Subcutaneous adipose tissue (tissue), 4 donors: ENCODE measurements around the gene ATP7A. TPM values are rescaled to one million over a fixed set of nuclear protein-coding genes. Genes with fewer than 3 reads are reported as not detected.

Experiments used
- total RNA-seq, 4 donors: library from RNA; depleted of rRNA; stranded (reverse); fragments of >200 nt; gene quantifications; one replicate each; pipeline ENCODE4 v1.1.0, GENCODE V29; 2016
- TF ChIP-seq, protein P1 (sequence below): fragments of 450-650 bp; IDR thresholded peaks from one replicate; pipeline ENCODE4 v1.5.1; 2016; ENCODE audit warnings: low read depth, mild to moderate bottlenecking, control low read depth, antibody characterized with exemption, moderate library complexity

Gene ATP7A
- total RNA-seq, 4 donors from 2014 or later = 6.4 to 16.0 (median 12.0) TPM

DNA sequence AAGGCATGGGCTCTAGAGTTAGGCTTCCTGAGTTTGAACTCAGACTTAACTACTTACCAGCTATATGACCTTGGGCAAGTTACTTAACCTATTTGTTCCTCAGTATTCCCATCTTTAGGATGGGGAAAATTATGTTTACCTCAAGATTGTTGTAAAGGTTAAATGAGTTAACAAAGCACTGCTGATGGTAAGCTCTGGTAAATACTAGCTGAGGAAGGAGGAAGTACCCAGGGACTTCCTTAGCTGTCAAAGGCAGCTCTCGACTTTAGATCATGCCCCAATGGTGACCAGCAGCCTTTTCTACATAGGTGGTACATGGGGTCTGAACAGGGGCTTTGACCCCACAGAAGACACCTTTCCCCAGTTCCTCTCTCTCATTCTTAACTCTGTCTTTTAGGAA lies 20.1 kb downstream of the ATP7A start:
- TF ChIP-seq, protein P1, sequence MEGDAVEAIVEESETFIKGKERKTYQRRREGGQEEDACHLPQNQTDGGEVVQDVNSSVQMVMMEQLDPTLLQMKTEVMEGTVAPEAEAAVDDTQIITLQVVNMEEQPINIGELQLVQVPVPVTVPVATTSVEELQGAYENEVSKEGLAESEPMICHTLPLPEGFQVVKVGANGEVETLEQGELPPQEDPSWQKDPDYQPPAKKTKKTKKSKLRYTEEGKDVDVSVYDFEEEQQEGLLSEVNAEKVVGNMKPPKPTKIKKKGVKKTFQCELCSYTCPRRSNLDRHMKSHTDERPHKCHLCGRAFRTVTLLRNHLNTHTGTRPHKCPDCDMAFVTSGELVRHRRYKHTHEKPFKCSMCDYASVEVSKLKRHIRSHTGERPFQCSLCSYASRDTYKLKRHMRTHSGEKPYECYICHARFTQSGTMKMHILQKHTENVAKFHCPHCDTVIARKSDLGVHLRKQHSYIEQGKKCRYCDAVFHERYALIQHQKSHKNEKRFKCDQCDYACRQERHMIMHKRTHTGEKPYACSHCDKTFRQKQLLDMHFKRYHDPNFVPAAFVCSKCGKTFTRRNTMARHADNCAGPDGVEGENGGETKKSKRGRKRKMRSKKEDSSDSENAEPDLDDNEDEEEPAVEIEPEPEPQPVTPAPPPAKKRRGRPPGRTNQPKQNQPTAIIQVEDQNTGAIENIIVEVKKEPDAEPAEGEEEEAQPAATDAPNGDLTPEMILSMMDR = no peak

DNA sequence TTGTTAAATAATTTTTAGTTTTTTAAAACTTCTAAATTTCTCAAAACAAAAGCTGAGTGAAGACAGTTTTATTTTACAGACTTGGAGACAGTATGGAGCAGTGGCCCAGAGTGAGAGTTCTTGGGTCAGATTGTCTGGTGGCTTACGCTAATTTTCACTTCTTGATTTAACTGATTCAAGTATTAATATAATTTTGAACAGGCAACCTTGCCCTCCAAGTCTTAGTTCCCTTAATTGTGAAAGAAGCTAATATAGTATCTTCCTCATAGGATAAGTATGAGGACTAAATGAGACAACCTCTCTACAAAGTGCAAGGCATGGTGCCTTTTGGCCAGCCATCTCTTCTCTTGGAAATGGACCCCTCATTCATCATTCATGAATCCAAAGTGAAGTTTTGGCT lies 25.4 kb downstream of the ATP7A start:
- TF ChIP-seq, protein P1 = no peak

DNA sequence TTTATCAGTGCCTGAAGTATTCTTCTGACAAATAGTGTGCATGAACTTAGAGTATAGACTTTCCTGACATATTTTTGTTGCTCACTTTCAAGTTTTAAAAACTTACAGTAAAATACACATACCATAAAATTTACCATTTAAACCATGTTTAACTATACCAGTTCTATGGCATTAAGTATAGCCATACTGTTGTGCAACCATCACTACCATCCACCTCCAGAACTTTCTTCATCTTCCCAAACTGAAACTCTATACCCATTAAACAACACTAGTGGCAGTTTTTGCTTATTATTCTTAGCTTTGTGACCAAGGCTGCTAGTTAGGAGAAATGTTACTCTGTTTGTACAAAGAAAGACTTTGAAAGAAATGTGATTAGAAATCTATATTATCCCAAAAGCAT lies 25.8 kb downstream of the ATP7A start:
- TF ChIP-seq, protein P1 = no peak

DNA sequence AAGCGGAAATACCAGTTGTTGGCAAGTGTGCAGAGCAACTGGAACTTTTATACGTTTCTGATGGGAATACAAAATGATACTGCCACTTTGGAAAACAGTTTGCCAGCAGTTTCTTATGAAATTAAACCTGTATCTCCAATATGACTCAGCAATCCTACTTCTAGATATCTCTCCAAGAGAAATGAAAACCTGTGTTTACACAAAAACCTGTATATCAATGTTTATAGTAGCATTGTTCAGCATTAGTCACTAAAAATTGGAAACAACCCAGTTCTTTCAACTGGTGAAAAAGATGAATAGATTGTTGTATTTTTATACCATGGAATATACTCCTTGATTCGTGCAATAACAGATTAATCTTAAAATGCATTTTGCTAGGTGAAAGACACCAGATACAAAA lies 26.8 kb downstream of the ATP7A start:
- TF ChIP-seq, protein P1 = no peak

DNA sequence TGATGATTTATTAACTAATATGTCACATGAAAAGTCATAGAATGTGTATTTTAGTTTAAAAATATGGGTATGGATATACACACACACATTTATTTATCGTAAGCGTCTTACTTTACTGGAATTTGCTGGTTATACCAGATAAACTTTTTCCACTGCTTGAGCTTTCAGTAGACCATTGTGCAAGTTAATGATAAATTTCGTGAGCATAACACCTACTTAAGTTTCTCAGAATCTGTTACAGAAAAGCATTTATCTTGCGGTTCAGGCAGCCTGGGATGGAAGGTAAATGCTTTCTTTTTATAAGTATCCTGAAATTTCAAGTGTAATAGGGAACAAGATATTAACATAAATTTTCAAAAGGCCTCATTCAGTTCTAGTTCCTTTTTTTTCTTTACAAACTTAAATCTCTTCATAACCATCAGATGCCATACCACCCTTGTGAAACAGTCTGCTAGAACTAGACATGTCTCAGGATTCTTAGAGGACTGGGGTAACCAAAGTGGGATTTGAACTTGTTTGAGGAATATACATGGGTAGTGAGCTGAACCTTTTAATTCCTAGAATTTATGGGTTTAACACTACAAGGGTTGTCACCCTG lies 27.7 kb downstream of the ATP7A start:
- TF ChIP-seq, protein P1 = no peak

DNA sequence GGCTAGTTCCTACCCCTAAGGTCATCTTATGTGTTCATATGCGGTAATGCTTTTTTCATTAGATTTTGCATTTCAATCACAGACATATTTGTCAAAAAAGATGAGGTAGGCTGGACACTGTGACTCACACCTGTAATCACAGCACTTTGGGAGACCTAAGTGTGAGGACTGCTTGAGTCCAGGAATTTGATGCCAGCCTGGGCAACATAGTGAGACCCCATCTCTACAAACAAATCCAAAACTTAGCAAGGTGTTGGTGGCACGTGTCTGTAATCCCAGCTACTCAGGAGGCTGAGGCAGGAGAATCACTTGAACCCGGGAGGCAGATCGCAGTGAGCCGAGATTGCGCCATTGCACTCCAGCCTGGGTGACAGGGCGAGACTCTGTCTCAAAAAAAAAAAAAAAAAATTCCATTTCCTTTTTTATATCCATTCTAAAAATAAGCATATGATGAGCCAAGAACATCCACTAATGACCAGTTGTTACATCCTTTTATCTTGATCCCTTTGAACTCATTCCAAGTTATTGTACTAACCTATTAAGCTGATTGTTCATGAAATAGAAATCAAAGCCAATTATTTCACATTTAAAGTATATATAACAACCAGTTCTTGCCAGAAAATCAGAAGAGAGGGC lies 35.5 kb downstream of the ATP7A start:
- TF ChIP-seq, protein P1 = no peak

DNA sequence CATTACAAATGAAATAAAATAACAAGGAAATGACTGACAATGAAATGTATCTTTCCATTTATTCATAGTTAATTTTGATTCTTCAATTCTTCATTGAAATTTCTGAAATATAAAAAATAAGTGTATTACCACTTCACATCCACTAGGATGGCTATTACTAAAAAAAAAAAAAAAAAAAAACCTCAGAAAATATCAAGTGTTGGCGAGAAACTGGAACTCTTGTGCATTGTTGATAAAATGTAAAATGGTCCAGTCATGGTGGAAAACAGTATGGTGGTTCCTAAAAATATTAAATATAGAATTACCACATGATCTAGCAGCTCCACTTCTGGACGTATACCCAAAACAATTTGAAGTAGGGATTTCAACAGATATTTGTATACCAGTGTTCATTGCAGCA lies 36.1 kb downstream of the ATP7A start:
- TF ChIP-seq, protein P1 = no peak
